NCI-H524 treated with DMSO at 0.1 percent for 48 hours (cell line): Measurements from ENCODE around the gene SCUBE1.

Experiments
- DNase-seq: peaks from one replicate; lab custom pipeline; 2025; lab: John Stamatoyannopoulos, UW

The SCUBE1 gene

GRCh38 chr22:43343262-43343669, at the start of gene SCUBE1:
SCUBE1 (minus strand) TSS chr22:43343372; CDS start chr22:43343261, 111 bp downstream.
- no peak for DNase-seq

- peak; percentile 75 for DNase-seq
Observed at GRCh38 chr22:43392385-43392989, 49.3 kb upstream of the SCUBE1 start.

GRCh38 chr22:43391306-43391705, 48.1 kb upstream of the SCUBE1 start:
- DNase-seq, result no peak

GRCh38 chr22:43390872-43391271, 47.7 kb upstream of the SCUBE1 start:
- no peak for DNase-seq

- DNase-seq, result no peak
Observed at GRCh38 chr22:43390166-43390565, 47.0 kb upstream of the SCUBE1 start.

GRCh38 chr22:43389227-43389836, 46.2 kb upstream of the SCUBE1 start:
- peak; percentile 93 for DNase-seq

GRCh38 chr22:43388420-43388851, 45.3 kb upstream of the SCUBE1 start:
- peak; percentile 42 for DNase-seq

- no peak for DNase-seq
Observed at GRCh38 chr22:43387815-43388214, 44.6 kb upstream of the SCUBE1 start.

- peak; percentile 29 for DNase-seq
Observed at GRCh38 chr22:43385770-43386641, 42.8 kb upstream of the SCUBE1 start.

GRCh38 chr22:43384863-43385262, 41.7 kb upstream of the SCUBE1 start:
- DNase-seq, result no peak

- DNase-seq, result no peak
Observed at GRCh38 chr22:43381693-43382092, 38.5 kb upstream of the SCUBE1 start.

- no peak for DNase-seq
Observed at GRCh38 chr22:43377896-43378704, 34.9 kb upstream of the SCUBE1 start.

GRCh38 chr22:43377548-43377895, 34.4 kb upstream of the SCUBE1 start:
- no peak for DNase-seq

GRCh38 chr22:43376765-43377547, 33.8 kb upstream of the SCUBE1 start:
- DNase-seq, result no peak

- DNase-seq, result no peak
Observed at GRCh38 chr22:43375951-43376455, 32.8 kb upstream of the SCUBE1 start.

- no peak for DNase-seq
Observed at GRCh38 chr22:43370036-43370435, 26.9 kb upstream of the SCUBE1 start.

GRCh38 chr22:43365715-43366440, 22.7 kb upstream of the SCUBE1 start:
- DNase-seq, result no peak

- DNase-seq, result no peak
Observed at GRCh38 chr22:43364169-43364435, 20.9 kb upstream of the SCUBE1 start.

- DNase-seq, result no peak
Observed at GRCh38 chr22:43363315-43364168, 20.4 kb upstream of the SCUBE1 start.

- DNase-seq, result no peak
Observed at GRCh38 chr22:43360576-43360975, 17.4 kb upstream of the SCUBE1 start.
